ENCODE data around the gene SPNS2. TPM values are rescaled to one million over a fixed set of nuclear protein-coding genes. Genes with fewer than 3 reads are reported as not detected.

SPNS2 gene
- total and polyA plus RNA-seq, 3 donors from 2014 or later: 6.7 to 11.5 (median 8.0) TPM

GRCh38 chr17:4520894-4521600 lies 22.4 kb downstream of the SPNS2 start:
- H3K27ac ChIP-seq: no peak overlapping the region
- peaks cover 7% of the 10 kb centered on the region for H3K4me1 ChIP-seq
- WGBS, 2 donors: 79 to 88% methylated on average over 8 of the region's 8 CpGs
- H3K27me3 ChIP-seq: no peaks in the 10 kb centered on the region
- no peak overlapping the region for H3K4me3 ChIP-seq
- no peaks in the 10 kb centered on the region for H3K9me3 ChIP-seq
- peak; percentile 42 for DNase-seq
- no peak for TF ChIP-seq POLR2A (IDR thresholded peaks at IDR 0.05)
- no peak for TF ChIP-seq CTCF (IDR thresholded peaks at IDR 0.05)
- H3K36me3 ChIP-seq (ENCODE audit: low read depth, missing control alignments): no peaks in the 10 kb centered on the region
- intact Hi-C loops (cut with DNase I; ENCODE audit: low total_unique reads): no loop called here

- 80 to 87% methylated on average over 5 to 6 of the region's 6 CpGs for WGBS, 2 donors
Observed at GRCh38 chr17:4522661-4523060, 24.0 kb downstream of the SPNS2 start.

GRCh38 chr17:4523946-4524345 lies 25.3 kb downstream of the SPNS2 start:
- intact Hi-C loops (cut with DNase I; ENCODE audit: low total_unique reads): no loop called here
- Histone ChIP-seq H3K27me3 (no peaks in the 10 kb centered on the region), H3K9me3 (no peaks in the 10 kb centered on the region), H3K4me1 (peaks cover 7% of the 10 kb centered on the region), H3K27ac (no peak overlapping the region), H3K4me3 (no peak overlapping the region), H3K36me3 (ENCODE audit: low read depth, missing control alignments) (no peaks in the 10 kb centered on the region)
- DNase-seq: no peak
- WGBS, 2 donors: 86 to 93% methylated on average over 8 of the region's 8 CpGs
- TF ChIP-seq POLR2A (IDR thresholded peaks at IDR 0.05): no peak
- TF ChIP-seq CTCF (IDR thresholded peaks at IDR 0.05): no peak

More at GRCh38 chr17:4522661-4523060, 24.0 kb downstream of the SPNS2 start:
- Histone ChIP-seq H3K4me3 (no peak overlapping the region), H3K4me1 (peaks cover 7% of the 10 kb centered on the region), H3K9me3 (no peaks in the 10 kb centered on the region), H3K27ac (no peak overlapping the region), H3K36me3 (ENCODE audit: low read depth, missing control alignments) (no peaks in the 10 kb centered on the region), H3K27me3 (no peaks in the 10 kb centered on the region)
- no peak for DNase-seq
- intact Hi-C loops (cut with DNase I; ENCODE audit: low total_unique reads): no loop called here
- no peak for TF ChIP-seq POLR2A (IDR thresholded peaks at IDR 0.05)
- no peak for TF ChIP-seq CTCF (IDR thresholded peaks at IDR 0.05)

- Histone ChIP-seq H3K27ac (no peak overlapping the region), H3K4me1 (peaks cover 7% of the 10 kb centered on the region), H3K9me3 (no peaks in the 10 kb centered on the region), H3K4me3 (no peak overlapping the region), H3K36me3 (ENCODE audit: low read depth, missing control alignments) (no peaks in the 10 kb centered on the region), H3K27me3 (no peaks in the 10 kb centered on the region)
- intact Hi-C loops (cut with DNase I; ENCODE audit: low total_unique reads): no loop called here
- TF ChIP-seq POLR2A (IDR thresholded peaks at IDR 0.05) (no peak), CTCF (IDR thresholded peaks at IDR 0.05) (no peak)
- 80 to 91% methylated on average over 11 of the region's 11 CpGs for WGBS, 2 donors
- no peak for DNase-seq
Observed at GRCh38 chr17:4525691-4526397, 27.2 kb downstream of the SPNS2 start.
